GM18499 (cell line): ENCODE measurements around the gene BMP5.
A peak's percentile ranks its signal among the peaks of the same experiment; 100 is the strongest.

Source experiments
- ATAC-seq: cut with Tn5 transposase; IDR thresholded peaks from one replicate; pipeline ENCODE4 v1.9.1; 2021; ENCODE audit warnings: moderate number of reproducible peaks; ENCODE audit not compliant: insufficient read depth, unreplicated experiment

Gene BMP5

DNA sequence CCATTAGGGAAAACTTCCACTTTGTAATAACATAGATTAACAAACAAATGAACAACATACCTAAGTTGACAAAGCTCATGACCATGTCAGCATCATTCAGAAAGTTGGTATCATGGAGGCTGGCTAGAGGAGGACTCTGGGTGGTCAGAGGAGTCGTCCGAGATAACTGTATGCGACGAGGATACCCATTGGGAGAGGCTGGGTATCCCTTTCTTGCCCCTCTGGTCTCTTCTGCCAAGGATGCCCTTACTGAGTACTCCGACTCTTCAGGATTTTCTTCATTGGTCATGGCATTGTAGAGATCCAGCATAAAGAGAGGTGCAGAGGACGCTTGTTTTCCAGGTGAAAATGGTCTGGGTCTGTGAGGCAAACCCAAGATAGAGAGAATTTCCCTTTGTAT, 1.1 kb downstream of the BMP5 start:
- no peak for ATAC-seq

DNA sequence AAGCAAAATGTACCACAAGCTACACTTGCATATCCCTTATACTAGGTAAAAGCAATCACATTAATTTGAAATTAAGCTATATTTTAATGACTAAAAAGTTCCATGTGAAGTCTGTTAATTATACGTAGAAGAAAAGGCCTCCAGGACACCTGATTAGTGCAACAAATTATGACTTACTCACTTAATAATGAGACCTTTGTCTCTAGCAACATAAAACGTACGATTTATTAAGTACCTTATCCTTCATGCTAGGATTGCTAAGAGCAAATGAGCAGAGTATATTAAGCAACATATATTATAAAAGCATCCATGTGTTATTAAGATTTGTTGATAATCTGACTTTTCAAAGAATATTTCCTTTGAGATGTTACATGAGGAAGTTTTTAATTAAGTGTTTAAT, 2.5 kb downstream of the BMP5 start:
- ATAC-seq, result no peak

- no peak for ATAC-seq
Measured at GRCh38 chr6:55870181-55870813, 5.1 kb downstream of the BMP5 start.

- no peak for ATAC-seq
Measured at GRCh38 chr6:55869674-55870073, 5.7 kb downstream of the BMP5 start.

- peak; percentile 97 for ATAC-seq
Measured at GRCh38 chr6:55868771-55869479, 6.5 kb downstream of the BMP5 start.

DNA sequence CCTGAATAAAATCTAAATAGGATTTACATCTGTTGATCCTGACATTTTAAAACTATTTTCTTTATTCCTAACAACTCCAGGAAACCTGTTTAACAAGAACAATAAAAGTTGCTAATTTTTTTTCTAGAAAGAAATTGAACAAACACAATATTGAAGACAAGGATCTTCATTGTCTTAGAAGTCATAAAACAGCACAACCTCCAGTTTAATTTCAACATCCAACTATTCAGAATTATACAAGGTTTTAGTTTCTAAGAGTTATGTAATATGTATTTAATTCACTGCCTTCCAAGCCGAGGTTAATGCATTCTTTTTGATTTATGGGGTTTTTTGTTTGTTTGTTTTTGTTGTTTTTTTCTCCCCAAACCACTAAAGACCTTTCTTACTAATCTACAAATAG, 7.2 kb downstream of the BMP5 start:
- no peak for ATAC-seq

GRCh38 chr6:55866128-55866527, 9.3 kb downstream of the BMP5 start:
- ATAC-seq, result no peak

DNA sequence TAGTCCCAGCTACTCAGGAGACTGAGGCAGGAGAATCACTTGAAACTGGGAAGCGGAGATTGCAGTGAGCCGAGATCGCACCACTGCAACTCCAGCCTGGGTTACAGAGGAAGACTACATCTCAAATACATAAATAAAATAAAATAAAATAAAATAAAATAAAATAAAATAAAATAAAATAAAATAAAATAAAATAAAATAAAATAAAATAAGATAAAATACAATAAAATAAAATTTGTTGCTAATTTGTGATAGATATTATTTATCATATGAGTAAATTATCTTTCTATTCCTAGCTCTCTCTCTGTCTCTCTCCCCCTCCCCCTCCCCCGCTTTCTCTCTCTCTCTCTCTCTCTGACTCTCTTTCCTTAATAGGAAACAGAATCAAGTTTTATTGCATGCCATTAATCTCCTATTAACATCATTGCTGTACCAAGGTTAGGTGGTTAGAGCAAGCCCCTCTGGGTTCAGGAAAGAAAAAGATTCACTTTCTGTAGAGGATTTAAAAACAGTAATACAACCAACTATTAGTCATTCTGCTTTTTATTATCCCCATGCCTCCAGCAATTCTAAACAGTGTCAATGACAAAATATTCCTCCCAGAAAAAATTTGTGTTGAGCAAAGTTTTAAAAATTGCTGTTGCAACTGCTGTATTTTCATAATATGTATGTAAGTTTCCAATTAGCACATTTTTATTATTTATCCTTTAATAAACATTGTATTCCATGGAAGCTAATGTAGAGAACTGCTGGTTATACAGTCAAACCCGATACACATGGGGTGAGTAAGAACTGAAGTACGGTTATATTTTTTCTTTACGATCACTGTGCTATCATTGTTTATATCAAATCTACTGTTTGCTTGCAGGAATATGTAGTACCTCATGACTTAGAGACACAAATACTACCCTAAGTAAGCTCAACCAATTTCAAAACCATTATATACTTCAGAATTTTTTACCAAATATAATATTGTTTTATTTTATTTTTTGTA, 22.1 kb downstream of the BMP5 start:
- no peak for ATAC-seq

DNA sequence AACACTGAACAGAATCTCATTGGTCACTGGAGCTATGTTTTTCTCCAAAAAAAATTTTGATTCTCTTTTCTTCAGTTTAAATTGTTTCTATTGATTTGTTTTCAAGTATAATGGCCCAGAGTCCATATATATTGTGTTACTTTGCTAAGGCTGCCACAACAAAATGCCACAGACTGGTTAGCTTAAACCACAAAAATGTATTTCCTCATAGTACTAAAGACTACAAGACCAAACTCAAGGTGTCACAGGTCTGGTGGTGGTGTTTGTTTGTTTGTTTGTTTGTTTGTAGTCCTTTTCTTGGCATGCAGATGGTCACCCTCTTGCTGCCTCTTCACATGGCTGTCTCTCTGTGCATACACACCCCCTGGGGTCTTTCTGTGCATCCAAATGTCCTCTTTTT, 34.0 kb downstream of the BMP5 start:
- no peak for ATAC-seq

GRCh38 chr6:55839080-55839479, 36.3 kb downstream of the BMP5 start:
- ATAC-seq, result no peak

DNA sequence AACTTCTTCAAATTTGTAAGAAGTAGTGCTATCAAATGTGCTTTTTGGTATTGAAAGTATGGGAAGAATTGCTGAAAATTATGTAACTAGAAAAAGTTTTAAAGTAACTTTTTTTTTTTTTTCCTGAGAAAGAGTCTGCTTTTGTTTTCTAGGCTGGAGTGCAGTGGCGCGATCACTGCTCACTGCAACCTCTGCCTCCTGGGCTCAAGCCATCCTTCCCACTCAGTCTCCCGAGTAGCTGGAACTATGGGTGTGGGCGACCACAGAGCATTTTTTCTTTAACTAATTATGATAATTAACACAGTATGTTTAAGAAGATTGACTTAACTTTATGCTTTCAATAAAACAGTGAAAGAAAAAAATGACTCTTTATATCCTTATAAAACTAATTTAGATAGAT, 38.4 kb downstream of the BMP5 start:
- no peak for ATAC-seq

GRCh38 chr6:55836481-55836880, 38.9 kb downstream of the BMP5 start:
- ATAC-seq, result no peak

- ATAC-seq, result no peak
Measured at GRCh38 chr6:55835220-55835619, 40.2 kb downstream of the BMP5 start.

GRCh38 chr6:55833284-55833683, 42.1 kb downstream of the BMP5 start:
- no peak for ATAC-seq

DNA sequence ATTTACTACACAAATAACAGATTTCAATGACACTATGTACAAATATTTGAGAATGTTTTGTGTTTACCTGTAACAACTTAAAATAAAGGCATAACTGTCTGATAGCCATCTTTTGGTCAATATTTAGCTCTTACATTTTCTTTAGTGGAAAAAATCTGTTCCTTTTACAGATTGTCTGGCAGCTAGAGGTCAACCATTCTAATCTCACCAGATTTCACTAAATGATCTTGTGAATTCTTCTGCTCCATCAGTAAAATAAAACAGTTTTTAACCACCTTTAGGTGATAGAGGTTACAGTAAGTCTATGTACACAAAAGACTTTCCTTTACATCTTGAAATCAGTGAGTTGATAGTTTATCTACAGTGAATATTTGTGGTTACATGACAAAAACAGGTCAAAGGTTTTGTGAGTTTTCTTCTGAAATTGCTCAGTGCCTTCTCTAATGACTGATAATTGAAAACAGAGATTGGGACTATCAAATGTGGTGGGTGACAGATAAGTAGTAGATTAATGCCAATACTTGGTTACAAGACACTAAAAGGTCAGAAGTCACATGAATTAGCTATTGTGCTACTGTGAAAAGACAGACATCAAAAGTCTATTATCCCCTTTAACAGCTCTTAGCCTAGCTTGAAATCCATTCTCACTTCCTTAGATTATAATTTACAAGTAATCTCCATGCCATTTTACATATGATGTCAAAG, 47.4 kb downstream of the BMP5 start:
- no peak for ATAC-seq

- no peak for ATAC-seq
Measured at GRCh38 chr6:55826941-55827340, 48.4 kb downstream of the BMP5 start.

- ATAC-seq, result no peak
Measured at GRCh38 chr6:55825402-55826051, 49.9 kb downstream of the BMP5 start.

GRCh38 chr6:55822815-55823214, 52.6 kb downstream of the BMP5 start:
- no peak for ATAC-seq

- no peak for ATAC-seq
Measured at GRCh38 chr6:55822005-55822404, 53.4 kb downstream of the BMP5 start.

DNA sequence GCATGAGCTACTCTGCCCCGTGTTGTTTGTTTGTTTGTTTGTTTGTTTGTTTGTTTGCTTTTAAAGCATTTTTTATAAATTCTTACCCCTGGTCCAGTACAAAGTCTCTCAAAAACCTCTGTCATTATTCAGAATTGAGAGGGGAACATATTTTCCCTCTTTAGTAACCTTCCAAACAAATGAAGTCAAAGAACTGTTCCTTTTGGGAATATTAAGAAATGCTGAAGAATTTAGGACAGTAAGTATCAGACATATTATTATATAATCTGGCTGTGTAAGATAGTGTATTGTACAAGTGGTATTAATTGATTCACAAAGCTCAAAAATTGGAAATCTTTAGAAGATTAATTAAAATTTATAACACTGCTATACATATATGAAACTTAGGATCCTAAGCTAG, 54.7 kb downstream of the BMP5 start:
- no peak for ATAC-seq
